ENCODE measurements around the gene DAB1.

The DAB1 gene

DNA sequence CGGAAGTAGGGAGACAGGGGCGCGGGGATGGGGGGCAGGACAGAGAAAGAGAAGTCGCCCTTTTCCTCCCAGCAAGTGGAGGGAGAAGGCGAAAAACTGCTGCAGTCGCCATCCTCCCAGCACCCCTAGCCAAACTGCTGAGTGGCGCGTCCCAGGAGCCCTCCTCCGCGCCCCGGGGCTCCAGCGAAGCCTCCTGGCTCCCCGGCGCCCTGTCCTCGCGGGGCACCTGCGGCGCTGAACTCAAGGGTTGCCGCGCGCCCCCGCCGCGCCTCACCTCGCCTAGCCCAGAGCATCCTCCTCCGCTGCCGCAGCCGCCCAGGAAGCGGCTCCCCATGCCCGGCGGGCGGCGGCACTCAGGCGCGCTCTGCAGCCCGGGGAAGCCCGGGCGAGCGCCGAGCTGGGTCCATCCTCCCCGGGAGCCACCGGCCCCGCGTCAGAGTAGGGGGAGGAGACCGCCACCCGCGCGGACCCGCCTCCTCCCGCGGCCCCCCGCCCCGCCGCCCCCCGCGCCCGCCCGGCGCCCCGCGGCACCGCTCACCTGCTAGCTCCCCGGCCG, at the start of gene DAB1:
Gene DAB1, minus strand, starts transcription at position 405 of the 556 bp plus-strand sequence. CDS start 133,030 bp downstream, outside the sequence.
- Histone ChIP-seq H2AFZ (peak within 1 kb of the TSS; percentile 35), H3K4me3 (ENCODE audit: low read depth, low read length) (peak within 1 kb of the TSS; percentile 47), H3K4me1 (no peaks in the 10 kb centered on the region), H3K9ac (no peak within 1 kb of the TSS), H3K4me2 (ENCODE audit: low read length) (peak within 1 kb of the TSS; percentile 74), H3K9me3 (ENCODE audit: control insufficient read depth, low read length) (no peaks in the 10 kb centered on the region), H3K79me2 (no peaks in the 10 kb centered on the region), H3K36me3 (ENCODE audit: control insufficient read depth, insufficient read depth, low read length) (no peaks in the 10 kb centered on the region), H3K27me3 (ENCODE audit: control insufficient read depth, insufficient read depth, low read length) (no peaks in the 10 kb centered on the region), H3K27ac (no peak within 1 kb of the TSS)
- TF ChIP-seq, protein P1, sequence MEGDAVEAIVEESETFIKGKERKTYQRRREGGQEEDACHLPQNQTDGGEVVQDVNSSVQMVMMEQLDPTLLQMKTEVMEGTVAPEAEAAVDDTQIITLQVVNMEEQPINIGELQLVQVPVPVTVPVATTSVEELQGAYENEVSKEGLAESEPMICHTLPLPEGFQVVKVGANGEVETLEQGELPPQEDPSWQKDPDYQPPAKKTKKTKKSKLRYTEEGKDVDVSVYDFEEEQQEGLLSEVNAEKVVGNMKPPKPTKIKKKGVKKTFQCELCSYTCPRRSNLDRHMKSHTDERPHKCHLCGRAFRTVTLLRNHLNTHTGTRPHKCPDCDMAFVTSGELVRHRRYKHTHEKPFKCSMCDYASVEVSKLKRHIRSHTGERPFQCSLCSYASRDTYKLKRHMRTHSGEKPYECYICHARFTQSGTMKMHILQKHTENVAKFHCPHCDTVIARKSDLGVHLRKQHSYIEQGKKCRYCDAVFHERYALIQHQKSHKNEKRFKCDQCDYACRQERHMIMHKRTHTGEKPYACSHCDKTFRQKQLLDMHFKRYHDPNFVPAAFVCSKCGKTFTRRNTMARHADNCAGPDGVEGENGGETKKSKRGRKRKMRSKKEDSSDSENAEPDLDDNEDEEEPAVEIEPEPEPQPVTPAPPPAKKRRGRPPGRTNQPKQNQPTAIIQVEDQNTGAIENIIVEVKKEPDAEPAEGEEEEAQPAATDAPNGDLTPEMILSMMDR (IDR thresholded peaks at IDR 0.05), result no peak

DNA sequence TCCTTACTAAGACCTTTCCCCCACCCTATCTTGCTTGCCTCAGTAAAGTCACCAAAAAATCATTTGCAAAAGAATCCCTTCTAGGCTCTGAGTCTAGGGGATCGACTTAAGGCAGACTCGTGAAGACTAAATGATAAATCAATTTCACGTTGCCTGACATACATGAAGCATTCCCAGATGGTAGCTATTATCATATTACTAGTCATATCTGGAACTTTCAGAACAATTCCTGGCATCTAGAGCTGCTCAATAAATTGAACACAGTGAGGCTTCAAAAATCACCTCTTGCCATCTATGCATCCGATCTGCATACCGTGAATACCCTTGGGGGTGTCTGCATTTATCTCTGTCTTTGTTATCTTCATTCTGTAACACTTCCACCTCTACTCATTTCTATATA, 49.6 kb upstream of the DAB1 start:
- no peak overlapping the region for H3K4me3 ChIP-seq (ENCODE audit: low read depth, low read length)
- H3K9ac ChIP-seq, result no peak overlapping the region
- no peak overlapping the region for H3K27ac ChIP-seq
- H3K9me3 ChIP-seq (ENCODE audit: control insufficient read depth, low read length), result no peaks in the 10 kb centered on the region
- TF ChIP-seq, protein P1 (IDR thresholded peaks at IDR 0.05), result no peak
- no peak overlapping the region for H2AFZ ChIP-seq
- H3K4me1 ChIP-seq, result no peaks in the 10 kb centered on the region
- H3K27me3 ChIP-seq (ENCODE audit: control insufficient read depth, insufficient read depth, low read length), result no peaks in the 10 kb centered on the region
- no peaks in the 10 kb centered on the region for H3K36me3 ChIP-seq (ENCODE audit: control insufficient read depth, insufficient read depth, low read length)
- no peak overlapping the region for H3K4me2 ChIP-seq (ENCODE audit: low read length)
- H3K79me2 ChIP-seq, result no peaks in the 10 kb centered on the region

DNA sequence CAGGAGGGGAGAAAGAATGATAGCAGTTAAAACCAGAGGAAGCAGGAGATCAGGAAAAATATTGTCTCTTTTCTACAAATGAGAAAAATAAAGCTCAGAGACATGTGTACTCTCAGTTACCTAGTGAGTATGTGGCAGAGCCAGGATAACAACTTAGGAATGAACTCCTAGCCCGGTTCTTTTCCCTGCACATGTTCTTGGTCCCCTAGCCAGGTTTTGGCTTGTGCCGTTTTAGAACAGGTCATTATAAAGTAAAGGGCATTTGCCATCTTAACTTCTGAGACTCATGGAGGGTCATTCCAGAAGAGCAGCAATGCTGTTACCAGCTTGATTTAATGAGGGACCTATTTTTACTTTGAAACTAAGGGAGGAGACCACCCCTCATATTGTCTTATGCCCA, 48.1 kb upstream of the DAB1 start:
- no peaks in the 10 kb centered on the region for H3K9me3 ChIP-seq (ENCODE audit: control insufficient read depth, low read length)
- H3K4me2 ChIP-seq (ENCODE audit: low read length), result no peak overlapping the region
- TF ChIP-seq, protein P1 (IDR thresholded peaks at IDR 0.05), result no peak
- H3K27me3 ChIP-seq (ENCODE audit: control insufficient read depth, insufficient read depth, low read length), result no peaks in the 10 kb centered on the region
- no peak overlapping the region for H3K9ac ChIP-seq
- no peaks in the 10 kb centered on the region for H3K36me3 ChIP-seq (ENCODE audit: control insufficient read depth, insufficient read depth, low read length)
- no peak overlapping the region for H3K27ac ChIP-seq
- H3K4me3 ChIP-seq (ENCODE audit: low read depth, low read length), result no peak overlapping the region
- H2AFZ ChIP-seq, result no peak overlapping the region
- H3K79me2 ChIP-seq, result no peaks in the 10 kb centered on the region
- no peaks in the 10 kb centered on the region for H3K4me1 ChIP-seq

DNA sequence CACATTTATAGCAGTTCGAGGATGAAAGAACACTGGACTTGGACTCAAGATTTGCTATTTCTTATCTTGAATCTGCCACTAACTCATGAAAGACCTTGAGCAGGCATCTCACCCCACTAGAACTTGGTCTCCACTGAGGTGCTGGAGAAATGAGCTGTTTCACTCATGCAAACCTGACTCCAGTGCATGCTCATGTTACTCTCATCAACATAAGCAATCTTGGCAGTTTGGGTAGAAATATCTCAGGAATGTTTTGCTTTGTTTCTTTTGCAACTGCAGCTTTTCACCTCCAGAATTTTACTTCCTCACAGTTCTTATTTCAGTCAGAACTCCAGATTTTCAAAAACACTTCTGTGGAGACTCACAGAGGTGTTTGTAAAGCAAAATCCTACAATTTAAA, 46.2 kb upstream of the DAB1 start:
- Histone ChIP-seq H3K4me2 (ENCODE audit: low read length) (no peak overlapping the region), H2AFZ (no peak overlapping the region), H3K9ac (no peak overlapping the region), H3K27me3 (ENCODE audit: control insufficient read depth, insufficient read depth, low read length) (no peaks in the 10 kb centered on the region), H3K36me3 (ENCODE audit: control insufficient read depth, insufficient read depth, low read length) (no peaks in the 10 kb centered on the region), H3K4me1 (no peaks in the 10 kb centered on the region), H3K4me3 (ENCODE audit: low read depth, low read length) (no peak overlapping the region), H3K79me2 (no peaks in the 10 kb centered on the region), H3K9me3 (ENCODE audit: control insufficient read depth, low read length) (no peaks in the 10 kb centered on the region), H3K27ac (no peak overlapping the region)
- TF ChIP-seq, protein P1 (IDR thresholded peaks at IDR 0.05), result no peak
